Sigmoid colon (tissue), 7 donors: ENCODE data around the gene TMEM170B. TPM values are rescaled to one million over a fixed set of nuclear protein-coding genes. Genes with fewer than 3 reads are reported as not detected.

Experiments
- DNase-seq: peaks from one replicate; pipeline ENCODE4 v3.0.0-alpha.2; 2019
- H3K27ac ChIP-seq, 4 donors: fragments of 200-600 bp; sonication (generic); one replicate each; pipeline ENCODE4 v1.5.1; 2016 to 2019; ENCODE audit warnings: mild to moderate bottlenecking in 1 of 4
- H3K27me3 ChIP-seq, 3 donors: fragments of 200-600 bp; sonication (generic); one replicate each; pipeline ENCODE4 v1.5.1; 2019; ENCODE audit warnings: mild to moderate bottlenecking in 1 of 3
- H3K36me3 ChIP-seq, 4 donors: fragments of 200-600 bp; sonication (generic); one replicate each; pipeline ENCODE4 v1.5.1; 2016 to 2019
- H3K4me1 ChIP-seq, 4 donors: fragments of 200-600 bp; sonication (generic); one replicate each; pipeline ENCODE4 v1.5.1; 2017 to 2019
- H3K4me3 ChIP-seq, 4 donors: fragments of 200-600 bp; sonication (generic); one replicate each; pipeline ENCODE4 v1.5.1; 2017 to 2019; ENCODE audit warnings: mild to moderate bottlenecking in 2 of 4, moderate library complexity in 1 of 4
- H3K9me3 ChIP-seq, 4 donors: fragments of 200-600 bp in 3 of 4; sonication (generic) in 3 of 4; one replicate each; pipeline versions ENCODE4 v1.5.1 to v1.6.1; 2013 to 2019
- EP300 ChIP-seq, 4 donors: sonication (generic); formaldehyde crosslinking; IDR thresholded peaks; one replicate each; pipeline ENCODE4 v1.6.1; 2017; ENCODE audit warnings: antibody characterized with exemption in 4 of 4
- POLR2A ChIP-seq, 2 donors: fragments of 450-650 bp; IDR thresholded peaks; one replicate each; pipeline ENCODE4 v1.6.1; 2016; ENCODE audit warnings: antibody characterized with exemption in 2 of 2, mild to moderate bottlenecking in 2 of 2, moderate library complexity in 2 of 2
- POLR2AphosphoS5 ChIP-seq, 4 donors: sonication (generic); formaldehyde crosslinking; IDR thresholded peaks; one replicate each; pipeline ENCODE4 v1.6.1; 2017; ENCODE audit warnings: antibody characterized with exemption in 4 of 4
- WGBS, 2 donors: extraction: QIAGEN DNeasy Blood & Tissue Kit; methylation state at CpG; one replicate each; pipeline ENCODE4 v1.1.7; 2013; 5-methylcytosine and 5-hydroxymethylcytosine counted together
- intact Hi-C: fragments of 100-400 bp; cut with DNase I; formaldehyde crosslinking; loops from one replicate; pipeline ENCODE4 v1.15.1; 2023
- polyA plus RNA-seq, 3 donors: library from polyadenylated mRNA; stranded (reverse); fragments of 200-250 nt; gene quantifications; one replicate each; pipeline ENCODE4 v1.2.3, GENCODE V29; 2013
- small RNA-seq, 3 donors: library from RNA; depleted of rRNA; stranded (forward); fragments of <200 nt; gene quantifications; one replicate each; pipeline ENCODE3, GENCODE V24; 2016
- total RNA-seq, 4 donors: library from RNA; depleted of rRNA; stranded (reverse); fragments of >200 nt; gene quantifications; one replicate each; pipeline ENCODE4 v1.1.0, GENCODE V29; 2016
- TF ChIP-seq, protein P1 (sequence below), 4 experiments: fragments of 450-650 bp in 3 of 4; fragments of 200-600 bp in 1 of 4; IDR thresholded peaks; one replicate each; pipeline ENCODE4 v1.5.1; 2016 to 2019; ENCODE audit warnings: antibody characterized with exemption in 4 of 4, mild to moderate bottlenecking in 3 of 4, moderate library complexity in 2 of 4
- donor health status: healthy with polysubstance abuse.
- donor health status: Bipolar disorder and iron deficiency.
- donor health status: healthy.

The TMEM170B gene
- total and polyA plus RNA-seq, 7 donors = 0.92 to 11.0 (median 8.7) TPM

DNA sequence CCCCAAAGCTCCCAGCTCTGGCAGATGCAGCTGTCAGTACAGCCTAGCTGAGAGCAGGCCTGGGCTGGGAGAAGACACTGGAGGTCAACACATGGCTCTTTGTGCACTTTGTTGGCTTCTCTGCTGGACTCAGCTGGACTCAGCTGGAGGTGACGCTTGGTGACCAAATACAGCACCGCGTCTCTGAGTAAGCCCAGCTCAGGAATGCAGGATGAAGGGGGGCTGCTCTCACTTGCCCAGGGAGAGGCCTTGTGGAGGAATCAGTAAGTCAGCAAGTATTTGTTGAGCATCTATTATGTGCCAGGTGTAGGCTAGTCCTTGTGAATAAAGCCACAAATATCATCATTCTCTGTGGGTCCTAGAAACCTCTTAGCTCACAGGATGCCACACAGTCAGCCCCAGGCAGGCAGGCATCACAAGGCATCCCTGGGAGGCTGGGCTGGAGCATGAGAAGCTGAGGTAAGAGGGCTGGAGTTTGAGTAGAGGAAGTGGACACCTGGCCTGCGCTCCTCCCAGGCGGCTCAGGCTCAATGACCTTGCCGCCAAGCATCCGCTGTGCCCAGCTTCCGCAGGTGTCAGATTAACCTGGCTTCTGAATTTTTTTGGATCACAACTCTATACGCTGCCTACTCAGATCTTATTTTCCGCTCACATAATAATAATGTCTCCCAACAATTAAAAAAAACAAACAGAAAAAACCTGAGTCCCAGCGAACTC, 95.4 kb downstream of the TMEM170B start:
- no peak for DNase-seq
- intact Hi-C loops = no loop called here
- no peak for TF ChIP-seq POLR2A (IDR thresholded peaks at IDR 0.05)
- TF ChIP-seq POLR2AphosphoS5 (IDR thresholded peaks at IDR 0.05) = no peak
- no peak for TF ChIP-seq EP300 (IDR thresholded peaks at IDR 0.05)
- TF ChIP-seq, protein P1, sequence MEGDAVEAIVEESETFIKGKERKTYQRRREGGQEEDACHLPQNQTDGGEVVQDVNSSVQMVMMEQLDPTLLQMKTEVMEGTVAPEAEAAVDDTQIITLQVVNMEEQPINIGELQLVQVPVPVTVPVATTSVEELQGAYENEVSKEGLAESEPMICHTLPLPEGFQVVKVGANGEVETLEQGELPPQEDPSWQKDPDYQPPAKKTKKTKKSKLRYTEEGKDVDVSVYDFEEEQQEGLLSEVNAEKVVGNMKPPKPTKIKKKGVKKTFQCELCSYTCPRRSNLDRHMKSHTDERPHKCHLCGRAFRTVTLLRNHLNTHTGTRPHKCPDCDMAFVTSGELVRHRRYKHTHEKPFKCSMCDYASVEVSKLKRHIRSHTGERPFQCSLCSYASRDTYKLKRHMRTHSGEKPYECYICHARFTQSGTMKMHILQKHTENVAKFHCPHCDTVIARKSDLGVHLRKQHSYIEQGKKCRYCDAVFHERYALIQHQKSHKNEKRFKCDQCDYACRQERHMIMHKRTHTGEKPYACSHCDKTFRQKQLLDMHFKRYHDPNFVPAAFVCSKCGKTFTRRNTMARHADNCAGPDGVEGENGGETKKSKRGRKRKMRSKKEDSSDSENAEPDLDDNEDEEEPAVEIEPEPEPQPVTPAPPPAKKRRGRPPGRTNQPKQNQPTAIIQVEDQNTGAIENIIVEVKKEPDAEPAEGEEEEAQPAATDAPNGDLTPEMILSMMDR (IDR thresholded peaks at IDR 0.05) = no peak
- H3K4me1 ChIP-seq = no peaks in the 10 kb centered on the region
- no peaks in the 10 kb centered on the region for H3K36me3 ChIP-seq
- no peaks in the 10 kb centered on the region for H3K9me3 ChIP-seq
- H3K27ac ChIP-seq = no peak overlapping the region
- H3K27me3 ChIP-seq = no peaks in the 10 kb centered on the region
- no peak overlapping the region for H3K4me3 ChIP-seq
- 93 to 96% methylated on average over 11 of the region's 11 CpGs for WGBS, 2 donors

Small RNA genes within 50 kb of the gene (small RNA-seq; reads per million reads assigned to genes)
- 0 reads per million in 3 donors for gene RNU1-64P

Other genes starting within 250 kb of the TMEM170B start
- under 1 TPM in 1 of 4 donors, not detected in 3; 0.36 TPM for gene ADTRP, start 241.1 kb downstream of the TMEM170B start, total RNA-seq
- gene ADTRP, start 241.1 kb downstream of the TMEM170B start, polyA plus RNA-seq = 10 to 100 TPM; 27.6 to 86.9 (median 34.7) TPM